HG03066 (cell line): ENCODE data around the gene CLEC4M.

Source experiments
- ATAC-seq: cut with Tn5 transposase; IDR thresholded peaks from one replicate; pipeline ENCODE4 v1.9.1; 2021; ENCODE audit warnings: low read depth; ENCODE audit not compliant: unreplicated experiment

Gene CLEC4M

DNA sequence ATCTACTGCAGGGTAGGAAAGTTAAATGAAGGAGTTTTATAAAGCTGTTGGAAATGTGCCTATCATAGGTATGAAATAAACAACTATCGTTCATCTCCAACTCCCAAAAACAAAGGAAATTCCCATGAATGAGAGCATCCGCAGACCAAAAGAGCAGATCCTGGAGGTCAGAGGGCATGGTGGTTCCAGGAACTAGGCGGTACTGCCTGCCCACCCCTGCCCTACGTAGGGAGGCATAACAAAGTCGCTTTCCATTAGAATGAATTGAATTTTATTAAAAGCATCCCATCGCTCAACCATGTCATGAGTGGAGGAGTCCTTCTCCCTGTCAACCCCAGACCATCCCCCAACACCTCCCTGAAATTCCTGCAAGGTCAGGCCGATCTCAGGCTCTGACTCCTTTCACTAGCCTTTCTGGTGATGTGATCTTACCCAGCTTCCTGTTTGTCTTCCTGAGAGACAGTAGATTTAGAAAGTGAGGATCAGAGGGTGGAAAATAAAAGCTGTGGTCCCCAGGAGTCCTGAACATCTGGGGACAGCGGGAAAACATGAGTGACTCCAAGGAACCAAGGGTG lies at the start of gene CLEC4M:
CLEC4M (plus strand) TSS at position 525 of the 575 bp plus-strand sequence; CDS start at position 549, 24 bp downstream.
- ATAC-seq = no peak

DNA sequence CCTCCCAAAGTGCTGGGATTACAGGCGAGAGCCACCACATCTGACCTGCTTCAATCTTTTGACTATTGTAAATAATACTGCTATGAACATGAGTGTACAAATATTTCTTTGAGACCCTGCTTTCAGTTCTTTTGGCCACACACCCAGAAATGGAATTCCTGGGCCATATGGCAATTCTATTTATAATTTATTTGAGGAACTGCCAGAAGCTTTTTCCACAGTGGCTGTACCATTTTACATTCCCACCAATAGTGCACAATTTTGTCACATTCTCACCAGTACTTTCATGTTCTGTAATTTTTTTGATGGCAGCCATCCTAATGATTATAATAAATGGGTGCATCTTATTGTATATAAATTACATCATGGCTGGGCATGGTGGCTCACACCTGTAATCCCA lies 47.4 kb upstream of the CLEC4M start:
- no peak for ATAC-seq

DNA sequence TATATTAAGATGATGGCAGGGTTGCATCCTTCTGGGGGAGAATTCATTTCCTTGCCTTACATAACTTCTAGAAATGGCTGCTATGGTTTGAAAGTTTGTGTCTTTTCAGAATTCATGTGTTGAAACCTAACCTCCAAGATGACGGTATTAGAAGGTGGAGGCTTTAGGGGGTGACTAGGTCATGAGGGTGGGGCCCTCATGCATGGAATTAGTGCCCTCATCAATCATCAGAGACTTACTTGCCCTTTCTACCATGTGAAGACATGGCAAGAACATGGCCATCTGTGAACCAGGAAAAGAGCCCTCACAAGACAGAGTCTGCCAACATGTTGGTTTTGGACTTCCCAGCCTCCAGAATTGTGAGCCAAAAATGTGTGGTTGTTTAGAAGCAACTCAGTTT lies 46.3 kb upstream of the CLEC4M start:
- ATAC-seq = no peak

DNA sequence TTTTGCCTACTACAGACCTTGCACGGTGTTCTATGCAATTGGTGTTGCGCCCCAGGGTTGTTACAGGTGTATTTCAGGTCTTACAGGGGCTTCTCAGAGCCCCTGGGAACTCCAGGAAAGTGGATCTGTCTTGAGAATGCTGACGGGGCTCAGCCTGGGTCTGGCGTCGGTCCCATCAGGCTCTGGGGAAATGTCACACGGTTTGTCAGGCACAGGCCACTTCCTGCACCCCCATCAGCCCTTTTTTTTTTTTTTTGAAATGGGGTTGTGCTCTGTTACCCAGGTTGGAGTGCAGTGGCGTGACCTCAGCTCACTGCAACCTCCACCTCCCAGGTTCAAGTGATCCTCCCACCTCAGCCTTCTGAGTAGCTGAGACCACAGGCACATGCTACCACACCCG lies 44.4 kb upstream of the CLEC4M start:
- ATAC-seq = no peak

DNA sequence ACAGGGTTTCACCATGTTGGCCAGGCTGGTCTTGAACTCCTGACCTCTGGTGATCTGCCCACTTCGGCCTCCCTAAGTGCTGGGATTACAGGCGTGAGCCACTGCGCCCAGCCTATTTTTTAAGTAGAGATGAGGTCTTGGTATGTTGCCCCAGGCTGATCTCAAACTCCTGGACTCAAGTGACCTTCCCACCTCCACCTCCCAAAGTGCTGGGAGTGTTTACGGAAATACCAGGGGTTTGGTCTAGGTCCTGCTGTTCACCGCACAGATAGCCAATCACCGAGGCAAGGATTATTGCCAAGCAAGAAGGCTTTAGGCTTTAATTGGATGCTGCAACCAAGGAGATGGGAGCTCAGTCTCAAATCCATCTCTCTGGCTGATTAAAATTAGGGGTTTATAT lies 42.7 kb upstream of the CLEC4M start:
- no peak for ATAC-seq

GRCh38 chr19:7722231-7722651 lies 40.8 kb upstream of the CLEC4M start:
- no peak for ATAC-seq

DNA sequence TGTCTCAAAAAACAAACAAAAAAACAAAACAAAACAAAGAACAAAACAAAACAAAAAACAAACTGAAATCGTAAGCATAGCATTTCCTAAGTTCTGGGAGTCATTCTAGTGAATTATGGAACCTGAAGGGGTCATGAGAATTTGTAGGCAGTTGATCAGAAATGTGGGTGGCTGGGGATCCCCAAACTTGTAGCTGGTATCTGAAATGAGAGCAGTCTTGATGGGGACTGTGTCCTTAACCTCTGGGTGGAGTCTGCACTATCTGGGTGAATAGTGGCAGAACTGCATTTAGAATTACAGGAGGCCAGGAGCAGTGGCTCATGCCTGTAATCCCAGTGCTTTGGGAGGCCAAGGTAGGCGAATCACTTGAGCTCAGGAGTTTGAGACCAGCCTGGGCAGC lies 37.3 kb upstream of the CLEC4M start:
- no peak for ATAC-seq

- no peak for ATAC-seq
These were observed 33.8 kb upstream of the CLEC4M start for GRCh38 chr19:7729211-7729610.

DNA sequence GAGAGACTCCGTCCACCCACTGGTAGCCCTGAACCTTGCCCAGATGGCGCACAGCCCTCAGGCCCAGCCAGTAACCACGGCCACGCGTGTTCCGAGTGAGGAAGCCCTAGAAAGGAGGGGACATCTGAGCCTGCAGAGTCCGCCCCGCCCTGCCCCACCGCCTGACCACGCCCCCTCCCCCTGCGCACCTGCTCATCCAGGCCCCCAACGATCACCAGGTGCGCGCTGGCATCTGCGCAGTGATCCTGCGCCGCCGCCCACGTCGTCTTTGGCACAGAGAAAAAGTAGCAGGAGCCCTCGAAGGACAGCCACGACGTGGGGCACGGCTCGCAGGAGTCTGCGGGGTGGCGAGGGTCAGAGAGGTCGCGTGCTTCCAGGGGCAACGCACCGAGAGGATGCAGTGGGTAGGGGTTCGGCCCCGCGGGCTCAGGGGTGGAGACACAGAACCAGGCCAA lies 33.2 kb upstream of the CLEC4M start:
- no peak for ATAC-seq

- no peak for ATAC-seq
These were observed 32.5 kb upstream of the CLEC4M start for GRCh38 chr19:7730286-7731217.

DNA sequence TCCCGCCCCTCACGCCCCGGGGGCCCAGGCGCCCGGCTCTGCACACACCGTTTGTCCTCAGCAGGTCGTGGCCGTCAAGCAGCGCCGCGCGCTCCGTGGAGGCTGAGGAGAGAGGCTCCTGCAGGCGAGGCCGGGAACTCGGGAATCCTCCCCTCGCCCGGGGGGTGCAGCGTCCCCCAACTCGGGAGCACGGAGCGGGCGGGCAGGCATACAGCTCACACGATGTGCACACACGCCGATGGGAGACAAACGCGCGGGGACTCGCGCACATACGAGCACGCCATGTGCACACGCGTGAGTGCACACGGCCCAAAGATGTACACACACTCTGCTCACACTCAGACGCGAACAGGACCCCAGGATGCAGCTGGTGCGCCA lies 31.8 kb upstream of the CLEC4M start:
- no peak for ATAC-seq

DNA sequence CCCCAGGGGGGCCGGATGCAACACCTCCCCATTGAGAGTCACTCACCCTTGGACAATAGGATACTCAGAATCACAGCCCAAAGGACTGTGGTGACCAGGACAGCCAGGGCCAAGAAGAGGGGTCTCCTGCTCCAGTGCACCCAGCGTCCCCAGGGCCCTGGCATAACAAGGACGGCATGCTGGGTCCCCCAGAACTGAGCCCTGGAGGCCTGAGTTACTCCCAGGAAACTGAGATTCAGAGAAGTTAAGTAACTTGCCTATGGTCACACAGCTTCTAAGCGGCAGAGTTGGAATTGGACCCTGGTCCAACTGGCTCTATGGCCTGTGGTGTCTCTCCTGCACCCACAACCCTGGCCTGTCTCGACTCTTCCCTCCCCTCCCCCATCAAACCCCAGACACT lies 31.4 kb upstream of the CLEC4M start:
- ATAC-seq = no peak

DNA sequence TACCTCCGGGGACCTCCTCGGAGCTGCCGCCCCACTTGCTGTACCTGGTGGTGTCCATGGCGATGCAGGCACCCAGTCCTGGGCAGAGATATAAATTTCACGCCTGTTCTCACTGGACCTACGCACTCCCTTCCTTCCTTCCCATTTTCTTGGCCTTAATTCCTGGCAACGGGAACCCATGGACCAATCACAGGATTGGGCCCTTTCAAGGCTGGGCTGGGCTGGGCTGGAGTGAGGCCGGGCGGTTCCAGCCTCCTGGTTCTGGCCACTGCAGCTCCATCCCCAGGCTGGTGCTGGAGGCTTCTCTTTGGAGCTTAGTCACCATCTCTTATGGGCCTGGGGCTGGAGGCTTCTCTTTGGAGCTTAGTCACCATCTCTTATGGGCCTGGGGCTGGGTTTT lies 31.0 kb upstream of the CLEC4M start, which contains the start of gene CLEC4G:
CLEC4G (minus strand) TSS at position 66 of the 400 bp plus-strand sequence; CDS start at position 58, 8 bp downstream.
- no peak for ATAC-seq

- ATAC-seq = no peak
These were observed 29.7 kb upstream of the CLEC4M start for GRCh38 chr19:7733376-7733775.

- no peak for ATAC-seq
These were observed 28.5 kb upstream of the CLEC4M start for GRCh38 chr19:7734220-7735203.

DNA sequence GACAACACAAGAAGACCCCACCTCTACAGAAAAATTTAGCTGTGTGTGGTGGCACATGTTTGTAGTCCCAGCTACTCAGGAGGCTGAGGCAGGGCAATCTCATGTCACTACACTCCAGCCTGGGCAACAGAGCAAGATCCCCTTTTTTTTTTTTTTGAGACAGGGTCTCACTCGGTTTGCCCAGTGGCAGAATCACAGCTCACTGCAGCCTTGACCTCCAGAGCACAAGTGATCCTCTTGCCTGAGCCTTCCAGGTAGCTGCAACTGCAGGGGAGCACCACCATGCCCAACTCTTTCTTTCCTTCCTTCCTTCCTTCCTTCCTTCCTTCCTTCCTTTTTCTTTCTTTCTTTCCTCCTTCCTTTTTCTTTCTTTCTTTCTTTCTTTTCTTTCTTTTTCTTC lies 26.9 kb upstream of the CLEC4M start:
- ATAC-seq = no peak

DNA sequence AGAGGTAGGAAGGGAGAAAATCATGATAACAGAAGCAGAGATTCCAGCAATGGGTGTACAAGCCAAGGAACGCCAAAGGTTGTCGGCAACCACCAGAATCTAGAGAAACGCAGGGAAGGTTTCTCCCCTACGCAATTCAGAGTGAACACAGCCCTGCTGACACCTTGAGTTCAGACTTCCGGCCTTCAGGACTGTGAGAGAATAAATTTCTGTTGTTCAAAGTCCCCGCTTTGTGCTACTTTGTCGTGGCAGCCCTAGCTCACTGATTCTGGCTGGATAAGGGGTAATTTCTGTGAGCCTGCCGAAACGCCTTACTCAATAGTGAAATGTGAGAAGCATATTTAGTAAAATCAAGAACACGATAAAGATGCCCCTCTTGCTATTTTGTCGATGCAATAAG lies 25.8 kb upstream of the CLEC4M start:
- no peak for ATAC-seq

DNA sequence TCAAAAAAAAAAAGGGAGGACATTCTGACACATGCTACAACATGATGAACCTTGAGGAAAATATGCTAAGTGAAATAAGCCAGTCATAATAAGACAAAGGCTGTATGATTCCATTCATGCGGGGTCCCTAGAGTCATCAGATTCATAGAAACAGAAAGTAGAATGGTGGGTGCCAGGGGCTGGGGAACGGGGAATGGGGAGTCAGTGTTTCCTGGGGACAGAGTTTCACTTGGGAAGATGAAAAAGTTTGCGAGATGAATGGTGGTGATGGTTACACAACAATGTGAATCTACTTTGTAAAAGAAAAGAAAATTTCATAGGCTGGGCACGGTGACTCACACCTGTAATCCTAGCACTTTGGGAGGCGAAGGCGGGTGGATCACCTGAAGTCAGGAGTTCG lies 25.0 kb upstream of the CLEC4M start:
- no peak for ATAC-seq

GRCh38 chr19:7739211-7739755 lies 23.8 kb upstream of the CLEC4M start:
- no peak for ATAC-seq
